Erythroblast (primary cell): ENCODE data around the gene LHFPL5.

Source experiments
- DNase-seq, 2 experiments: peaks; one replicate each; lab custom pipeline; 2025; lab: John Stamatoyannopoulos, UW
- GATA1 ChIP-seq: IDR thresholded peaks from 2 replicates; pipeline ENCODE4 v1.6.1; 2011; ENCODE audit warnings: low read depth, mild to moderate bottlenecking, control low read depth, low read length, moderate library complexity
- POLR2A ChIP-seq: IDR thresholded peaks from 2 replicates; pipeline ENCODE4 v1.6.1; 2011; ENCODE audit warnings: mild to moderate bottlenecking, low read length

Gene LHFPL5

DNA sequence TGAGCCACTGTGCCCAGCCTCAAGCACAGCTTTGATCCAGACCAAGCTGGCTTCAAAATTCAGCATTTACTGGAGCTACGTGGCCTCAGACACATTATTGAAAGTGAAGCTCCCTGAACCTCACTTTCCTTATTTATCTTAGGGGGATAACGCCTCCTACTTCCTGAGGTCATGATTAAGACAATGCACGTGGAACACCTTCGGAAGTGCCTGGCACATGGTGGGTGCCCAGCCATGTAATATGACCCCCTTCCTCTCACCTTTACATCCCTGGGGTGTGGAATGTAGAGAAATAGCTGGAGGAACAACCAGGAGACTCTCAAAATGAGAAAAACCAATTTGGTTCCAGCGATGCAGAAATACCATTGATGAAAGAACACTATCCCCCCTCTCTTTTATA, 6.4 kb upstream of the LHFPL5 start:
- DNase-seq: no peak
- TF ChIP-seq POLR2A (no peak), GATA1 (no peak)

GRCh38 chr6:35801148-35801547, 4.0 kb upstream of the LHFPL5 start:
- DNase-seq: no peak
- no peak for TF ChIP-seq GATA1
- TF ChIP-seq POLR2A: no peak

GRCh38 chr6:35808688-35809087, 3.5 kb downstream of the LHFPL5 start:
- DNase-seq: peak; percentile 24 to 27

GRCh38 chr6:35809809-35810208, 4.7 kb downstream of the LHFPL5 start:
- DNase-seq: no peak
- TF ChIP-seq GATA1: no peak
- TF ChIP-seq POLR2A: no peak

More at GRCh38 chr6:35808688-35809087, 3.5 kb downstream of the LHFPL5 start:
- no peak for TF ChIP-seq POLR2A
- no peak for TF ChIP-seq GATA1

DNA sequence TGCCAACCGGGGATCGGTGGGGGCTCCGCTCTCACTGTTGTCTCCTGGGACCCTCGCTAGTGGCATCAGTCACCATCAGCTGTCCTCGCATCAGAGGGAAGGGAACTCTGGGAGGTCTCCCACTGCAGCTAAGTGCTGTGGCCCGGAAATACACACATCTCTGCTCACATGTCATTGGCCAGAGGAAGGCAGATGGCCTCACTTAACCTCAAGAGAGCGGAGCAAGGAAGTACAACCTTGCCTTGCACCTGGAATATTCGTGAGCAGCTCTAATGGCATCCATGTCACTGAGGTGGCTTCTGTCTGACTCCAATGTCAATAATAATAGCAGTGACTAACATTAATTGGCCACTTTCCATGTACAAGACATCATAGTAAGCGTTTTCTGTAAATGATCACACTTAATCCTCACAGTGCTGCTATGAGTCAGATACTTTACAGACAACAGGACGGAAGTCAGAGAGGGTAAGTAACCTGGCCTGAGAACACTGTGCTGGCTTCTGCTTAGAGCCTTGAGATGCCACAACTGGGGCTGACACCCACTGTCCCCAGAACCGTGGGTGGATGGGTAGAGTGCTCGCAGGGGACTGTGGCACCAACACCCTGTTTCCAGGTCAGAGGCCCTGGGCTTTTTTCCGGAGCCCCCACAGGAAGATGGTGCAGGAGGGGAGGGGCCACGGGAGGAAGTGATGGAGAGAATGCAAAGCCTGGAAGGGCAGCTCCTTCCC, 6.0 kb downstream of the LHFPL5 start:
- TF ChIP-seq GATA1 (no peak), POLR2A (no peak)
- no peak for DNase-seq

DNA sequence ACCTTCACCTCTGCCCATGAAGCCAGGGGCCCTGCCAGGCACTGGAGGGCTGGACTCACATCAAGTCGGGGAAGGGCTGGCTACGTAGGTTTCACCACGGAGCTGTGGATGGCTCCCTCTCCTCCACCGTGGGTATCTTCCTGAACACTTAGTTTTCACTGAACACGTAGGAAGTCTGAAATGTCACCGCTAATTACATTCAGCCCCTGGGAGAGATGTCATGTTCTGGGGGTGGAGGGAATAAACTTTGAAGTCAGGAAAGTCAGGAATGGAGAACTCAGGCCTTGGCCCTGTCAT, 6.5 kb downstream of the LHFPL5 start:
- TF ChIP-seq GATA1: no peak
- TF ChIP-seq POLR2A: no peak

DNA sequence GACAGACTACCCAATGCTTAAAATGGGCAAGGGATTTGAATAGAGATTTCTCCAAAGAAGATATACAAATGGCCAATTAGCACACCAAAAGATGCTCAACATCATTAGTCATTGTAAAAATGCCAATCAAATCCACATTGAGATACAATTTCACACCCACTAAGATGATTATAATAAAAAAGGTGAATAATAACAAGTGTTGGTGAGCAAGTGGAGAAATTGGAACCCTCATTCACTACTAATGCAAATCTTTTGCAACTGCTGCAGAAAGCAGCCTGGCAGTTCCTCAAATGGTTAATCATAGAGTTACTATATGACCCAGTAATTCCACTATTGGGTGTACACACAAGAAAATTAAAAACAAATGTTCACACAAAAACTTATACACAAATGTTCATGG, 12.4 kb downstream of the LHFPL5 start:
- no peak for DNase-seq
- TF ChIP-seq GATA1 (no peak), POLR2A (no peak)

More for the DNA sequence above, 6.5 kb downstream of the LHFPL5 start:
- DNase-seq: no peak

DNA sequence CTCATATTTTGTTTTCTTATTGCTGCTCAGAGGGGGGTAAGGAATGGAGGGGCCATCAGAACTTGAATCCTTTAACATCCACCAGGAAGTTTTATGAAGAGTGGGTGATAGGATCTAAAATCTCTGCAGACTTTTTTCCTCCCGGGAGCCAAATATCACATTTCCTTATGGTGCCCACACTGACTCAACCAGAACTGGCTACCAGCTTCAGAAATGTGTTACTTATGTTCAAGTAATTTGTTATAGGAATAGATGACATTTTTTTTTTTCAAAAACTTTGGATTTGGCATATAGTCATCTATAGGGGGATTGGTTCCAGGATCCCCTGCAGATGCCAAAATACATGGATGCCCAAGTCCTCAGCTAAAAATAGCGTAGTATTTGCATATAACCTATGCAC, 18.4 kb downstream of the LHFPL5 start:
- TF ChIP-seq POLR2A (no peak), GATA1 (no peak)
- DNase-seq: no peak

DNA sequence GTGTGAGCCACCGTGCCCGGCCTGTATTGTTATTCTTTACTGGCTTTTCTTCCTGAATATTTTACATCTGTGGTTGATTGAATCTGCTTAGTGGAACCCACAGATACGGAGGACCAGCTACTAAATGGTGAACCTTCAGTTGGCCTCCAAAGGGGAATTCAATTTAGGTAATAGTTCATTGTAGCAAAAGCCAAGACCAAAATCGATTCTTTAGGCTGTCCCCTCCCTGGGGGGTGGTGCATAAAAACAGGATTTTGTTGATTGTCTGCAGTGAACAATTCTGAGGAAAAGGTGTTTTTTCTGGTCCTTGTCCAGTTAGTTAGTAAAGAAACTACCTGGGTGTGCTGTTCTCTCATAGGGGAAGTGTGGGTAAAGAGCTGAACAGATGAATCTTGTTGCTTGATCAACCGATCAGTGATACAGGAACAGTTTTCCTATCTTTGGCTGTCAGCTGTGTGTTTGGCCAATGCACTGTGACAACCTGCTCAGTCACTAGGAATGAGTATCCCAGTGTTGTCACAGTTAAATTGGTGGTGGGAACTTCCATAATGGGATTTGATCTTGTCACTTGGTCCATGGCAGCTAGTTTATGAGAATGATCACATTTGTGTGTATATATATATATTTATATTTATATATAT, 19.5 kb downstream of the LHFPL5 start:
- no peak for DNase-seq
- TF ChIP-seq GATA1: no peak
- TF ChIP-seq POLR2A: no peak

- TF ChIP-seq GATA1: no peak
- no peak for TF ChIP-seq POLR2A
- DNase-seq: no peak
Measured at GRCh38 chr6:35829306-35829705, 24.2 kb downstream of the LHFPL5 start.

GRCh38 chr6:35831257-35832007, 26.3 kb downstream of the LHFPL5 start:
- no peak for DNase-seq
- TF ChIP-seq POLR2A (no peak), GATA1 (no peak)

DNA sequence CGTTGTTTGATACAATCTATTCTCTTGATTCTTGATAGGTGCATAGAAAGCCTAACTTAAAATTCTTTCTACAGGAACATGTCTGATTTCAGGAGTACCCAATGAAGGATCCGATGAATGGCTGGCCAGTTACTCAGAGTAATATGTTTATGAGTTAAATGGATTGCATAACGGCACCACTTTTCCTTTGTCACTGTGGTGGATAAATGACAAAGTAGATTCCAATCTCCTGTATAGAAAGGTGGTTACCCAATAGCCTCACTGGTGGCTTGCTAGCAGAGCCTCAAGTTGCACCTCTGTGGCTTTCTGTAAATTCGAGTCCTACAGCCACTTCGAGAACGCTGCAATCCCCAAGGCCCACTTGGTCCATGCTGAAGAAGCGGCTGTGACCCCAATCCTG, 28.4 kb downstream of the LHFPL5 start:
- no peak for TF ChIP-seq GATA1
- no peak for TF ChIP-seq POLR2A
- DNase-seq: peak; percentile 6 to 17

- no peak for DNase-seq
- no peak for TF ChIP-seq GATA1
- no peak for TF ChIP-seq POLR2A
Measured at GRCh38 chr6:35839019-35839418, 33.9 kb downstream of the LHFPL5 start.

GRCh38 chr6:35842381-35842780, 37.2 kb downstream of the LHFPL5 start:
- TF ChIP-seq GATA1: no peak
- no peak for TF ChIP-seq POLR2A
- DNase-seq: no peak

- DNase-seq: no peak
- TF ChIP-seq GATA1: no peak
- no peak for TF ChIP-seq POLR2A
Measured at GRCh38 chr6:35844290-35844689, 39.1 kb downstream of the LHFPL5 start.
